HEK293 (cell line): ENCODE data around the gene DSP.

Experiments used
- CTCF ChIA-PET: fragments of 350-600 bp; formaldehyde crosslinking; extraction: SDS; loops from one replicate; lab custom pipeline; 2021; ENCODE audit warnings: antibody characterized with exemption; lab: Yijun Ruan, JAX
- POLR2A ChIA-PET: fragments of 300-600 bp; formaldehyde crosslinking; extraction: SDS; loops from one replicate; lab custom pipeline; 2020; ENCODE audit warnings: antibody characterized with exemption, inconsistent platforms; lab: Yijun Ruan, JAX
- H3K27ac ChIP-seq: fragments of 200-500 bp; sonication (Bioruptor generic); 2 replicates; pipeline ENCODE4 v1.5.1; 2014; ENCODE audit warnings: low read depth, low read length, control low read depth, inconsistent platforms; ENCODE audit errors: extremely low read depth
- H3K36me3 ChIP-seq, 2 experiments: fragments of 200-500 bp in 1 of 2; sonication (Bioruptor generic) in 1 of 2; 1 replicate in 1 of 2; 2 replicates in 1 of 2; pipeline ENCODE4 v1.5.1; 2014 to 2017; ENCODE audit warnings: inconsistent platforms in 2 of 2, low read length in 2 of 2; ENCODE audit not compliant: control insufficient read depth in 2 of 2, insufficient read depth in 1 of 2
- H3K4me1 ChIP-seq: fragments of 200-500 bp; sonication (Bioruptor generic); 2 replicates; pipeline ENCODE4 v1.5.1; 2014; ENCODE audit warnings: mild to moderate bottlenecking, low read length, inconsistent platforms; ENCODE audit not compliant: control insufficient read depth, insufficient read depth
- H3K4me3 ChIP-seq: 2 replicates; pipeline ENCODE4 v1.5.1; 2011; ENCODE audit warnings: low read depth, mild to moderate bottlenecking, control low read depth, low read length, moderate library complexity
- H3K9me3 ChIP-seq: fragments of 200-500 bp; sonication (Bioruptor generic); 2 replicates; pipeline ENCODE4 v1.5.1; 2014; ENCODE audit warnings: low read depth, low read length, inconsistent platforms; ENCODE audit not compliant: control insufficient read depth, insufficient read depth
- ATF2 ChIP-seq: fragments of 450-650 bp; formaldehyde crosslinking; IDR thresholded peaks from 2 replicates; pipeline ENCODE4 v1.5.1; 2016; ENCODE audit warnings: missing biosample characterization, missing genetic modification characterization, low read depth
- GFI1B ChIP-seq: fragments of 450-650 bp; formaldehyde crosslinking; IDR thresholded peaks from 2 replicates; pipeline ENCODE4 v1.5.1; 2016; ENCODE audit warnings: missing biosample characterization, missing genetic modification characterization
- MEIS1 ChIP-seq: sonication (generic); formaldehyde crosslinking; IDR thresholded peaks from 2 replicates; pipeline ENCODE4 v1.8.1; 2022; ENCODE audit warnings: missing genetic modification reagents, mild to moderate bottlenecking, borderline replicate concordance
- PRDM2 ChIP-seq: fragments of 450-650 bp; formaldehyde crosslinking; IDR thresholded peaks from 2 replicates; pipeline ENCODE4 v1.5.1; 2016; ENCODE audit warnings: missing biosample characterization, missing genetic modification characterization, borderline replicate concordance
- SP7 ChIP-seq: fragments of 450-650 bp; formaldehyde crosslinking; IDR thresholded peaks from 2 replicates; pipeline ENCODE4 v1.5.1; 2016; ENCODE audit warnings: missing biosample characterization, missing genetic modification characterization
- ZBTB21 ChIP-seq: fragments of 450-650 bp; formaldehyde crosslinking; IDR thresholded peaks from 2 replicates; pipeline ENCODE4 v1.5.1; 2017; ENCODE audit warnings: missing biosample characterization, missing genetic modification characterization
- ZNF169 ChIP-seq: fragments of 450-650 bp; formaldehyde crosslinking; IDR thresholded peaks from 2 replicates; pipeline ENCODE4 v1.5.1; 2016; ENCODE audit warnings: missing biosample characterization, missing genetic modification characterization
- ZNF174 ChIP-seq: fragments of 450-650 bp; formaldehyde crosslinking; IDR thresholded peaks from 2 replicates; pipeline ENCODE4 v1.5.0; 2017; ENCODE audit warnings: missing biosample characterization, mild to moderate bottlenecking, missing genetic modification characterization
- ZNF2 ChIP-seq: fragments of 450-650 bp; formaldehyde crosslinking; IDR thresholded peaks from 2 replicates; pipeline ENCODE4 v1.5.1; 2016; ENCODE audit warnings: missing biosample characterization, missing genetic modification characterization
- ZNF211 ChIP-seq: fragments of 450-650 bp; formaldehyde crosslinking; IDR thresholded peaks from 2 replicates; pipeline ENCODE4 v1.5.1; 2016; ENCODE audit warnings: low read depth, missing biosample characterization, missing genetic modification characterization
- ZNF214 ChIP-seq: fragments of 450-650 bp; formaldehyde crosslinking; IDR thresholded peaks from 2 replicates; pipeline ENCODE4 v1.5.1; 2017; ENCODE audit warnings: missing biosample characterization, mild to moderate bottlenecking, missing genetic modification characterization, borderline replicate concordance
- ZNF398 ChIP-seq: fragments of 450-650 bp; formaldehyde crosslinking; IDR thresholded peaks from 2 replicates; pipeline ENCODE4 v1.5.1; 2017; ENCODE audit warnings: missing biosample characterization, missing genetic modification characterization
- ZNF549 ChIP-seq: fragments of 450-650 bp; IDR thresholded peaks from 2 replicates; pipeline ENCODE4 v1.5.1; 2018; ENCODE audit warnings: missing biosample characterization, missing genetic modification characterization, mild to moderate bottlenecking, inconsistent platforms, moderate library complexity
- ZNF560 ChIP-seq: fragments of 450-650 bp; formaldehyde crosslinking; IDR thresholded peaks from 2 replicates; pipeline ENCODE4 v1.5.1; 2017; ENCODE audit warnings: missing biosample characterization, missing genetic modification characterization, borderline replicate concordance
- ZNF561 ChIP-seq: fragments of 450-650 bp; IDR thresholded peaks from 2 replicates; pipeline ENCODE4 v1.5.1; 2018; ENCODE audit warnings: missing biosample characterization, missing genetic modification characterization, borderline replicate concordance
- ZNF624 ChIP-seq: fragments of 450-650 bp; formaldehyde crosslinking; IDR thresholded peaks from 2 replicates; pipeline ENCODE4 v1.5.1; 2017; ENCODE audit warnings: missing biosample characterization, missing genetic modification characterization
- ZNF626 ChIP-seq: fragments of 450-650 bp; sonication (Bioruptor Pico); formaldehyde crosslinking; IDR thresholded peaks from 2 replicates; pipeline ENCODE4 v1.5.1; 2018; ENCODE audit warnings: missing biosample characterization, missing genetic modification characterization, inconsistent platforms
- ZNF639 ChIP-seq: fragments of 450-650 bp; formaldehyde crosslinking; IDR thresholded peaks from 2 replicates; pipeline ENCODE4 v1.5.1; 2016; ENCODE audit warnings: missing biosample characterization, missing genetic modification characterization
- ZSCAN23 ChIP-seq: fragments of 450-650 bp; formaldehyde crosslinking; IDR thresholded peaks from 2 replicates; pipeline ENCODE4 v1.5.1; 2016; ENCODE audit warnings: missing biosample characterization, missing genetic modification characterization

DSP gene

GRCh38 chr6:7507600-7507999 is 33.9 kb upstream of the DSP start:
- POLR2A ChIA-PET = interaction anchor here (0.7 kb wide), 1 partner anchor 66 kb away, joined by 7 read pairs; no protein-coding TSS in a partner anchor
- TF ChIP-seq ZNF2 (tag by site-specific recombination) (no peak), ZBTB21 (tag by site-specific recombination) (no peak), ZNF626 (tag by site-specific recombination) (no peak), SP7 (tag by site-specific recombination) (no peak), ATF2 (tag by site-specific recombination) (no peak), ZNF214 (tag by site-specific recombination) (no peak), ZNF561 (tag by site-specific recombination) (no peak), PRDM2 (no peak), GFI1B (no peak), ZNF174 (no peak)
- CTCF ChIA-PET = interaction anchor here (0.6 kb wide), 1 partner anchor 28 kb away, joined by 3 read pairs; no protein-coding TSS in a partner anchor
- H3K4me3 ChIP-seq = no peak overlapping the region
- no peaks in the 10 kb centered on the region for H3K36me3 ChIP-seq
- peaks cover 11% of the 10 kb centered on the region; the same call in 1 of the 2 replicates for H3K4me1 ChIP-seq
- H3K27ac ChIP-seq = no peak overlapping the region
- no peaks in the 10 kb centered on the region for H3K9me3 ChIP-seq

- H3K4me3 ChIP-seq = no peak overlapping the region
- H3K27ac ChIP-seq = no peak overlapping the region
- no peaks in the 10 kb centered on the region for H3K9me3 ChIP-seq
- ChIA-PET POLR2A (interaction anchor here (1.4 kb wide), 1 partner anchor 29 kb away, joined by 3 read pairs; the partner anchor contains the start of gene DSP), CTCF (interaction anchor here (1.0 kb wide), 1 partner anchor 24 kb away, joined by 3 read pairs; no protein-coding TSS in a partner anchor)
- TF ChIP-seq ZNF214 (tag by site-specific recombination) (no peak), ATF2 (tag by site-specific recombination) (peak; percentile 86)
- no peaks in the 10 kb centered on the region for H3K4me1 ChIP-seq
- H3K36me3 ChIP-seq = no peaks in the 10 kb centered on the region
These were observed 29.2 kb upstream of the DSP start for GRCh38 chr6:7512320-7512719.

- Histone ChIP-seq H3K4me3 (no peak overlapping the region), H3K4me1 (no peaks in the 10 kb centered on the region), H3K36me3 (no peaks in the 10 kb centered on the region), H3K9me3 (no peaks in the 10 kb centered on the region), H3K27ac (no peak overlapping the region)
- ChIA-PET POLR2A (interaction anchor here (0.6 to 1.4 kb wide), 2 partner anchors 28 to 47 kb away, joined by 3 read pairs; partner anchors contain the start of gene DSP), CTCF (interaction anchor here (0.6 to 1.7 kb wide), 3 partner anchors 9 to 24 kb away, joined by 3 to 4 read pairs (median 3); no protein-coding TSS in a partner anchor)
- TF ChIP-seq ZNF639 (tag by site-specific recombination) (no peak), ZNF624 (tag by site-specific recombination) (no peak), ZNF211 (tag by site-specific recombination) (no peak), ZNF560 (tag by site-specific recombination) (no peak), ZNF169 (tag by site-specific recombination) (no peak), MEIS1 (no peak), ZNF549 (no peak), ZSCAN23 (no peak), ZNF398 (no peak)
These were observed 27.9 kb upstream of the DSP start for GRCh38 chr6:7513529-7513928.
